Neural cell (in vitro differentiated cells): ENCODE results near the gene DEAF1.

Source experiments
- CTCF ChIP-seq: fragments of 450-650 bp; IDR thresholded peaks from 2 replicates; pipeline ENCODE4 v1.5.1; 2014; ENCODE audit warnings: antibody characterized with exemption, mild to moderate bottlenecking, moderate library complexity; ENCODE audit not compliant: poor library complexity, severe bottlenecking
- MXI1 ChIP-seq: fragments of 450-650 bp; conservative IDR thresholded peaks from 2 replicates; pipeline ENCODE4 v1.6.1; 2014; ENCODE audit warnings: antibody characterized with exemption, mild to moderate bottlenecking; ENCODE audit not compliant: poor library complexity, severe bottlenecking
- RAD21 ChIP-seq: fragments of 450-650 bp; conservative IDR thresholded peaks from 2 replicates; pipeline ENCODE4 v1.6.1; 2014; ENCODE audit warnings: antibody characterized with exemption, mild to moderate bottlenecking, moderate library complexity
- REST ChIP-seq: IDR thresholded peaks from 2 replicates; pipeline ENCODE4 v1.6.1; 2012; ENCODE audit warnings: borderline replicate concordance

DNA sequence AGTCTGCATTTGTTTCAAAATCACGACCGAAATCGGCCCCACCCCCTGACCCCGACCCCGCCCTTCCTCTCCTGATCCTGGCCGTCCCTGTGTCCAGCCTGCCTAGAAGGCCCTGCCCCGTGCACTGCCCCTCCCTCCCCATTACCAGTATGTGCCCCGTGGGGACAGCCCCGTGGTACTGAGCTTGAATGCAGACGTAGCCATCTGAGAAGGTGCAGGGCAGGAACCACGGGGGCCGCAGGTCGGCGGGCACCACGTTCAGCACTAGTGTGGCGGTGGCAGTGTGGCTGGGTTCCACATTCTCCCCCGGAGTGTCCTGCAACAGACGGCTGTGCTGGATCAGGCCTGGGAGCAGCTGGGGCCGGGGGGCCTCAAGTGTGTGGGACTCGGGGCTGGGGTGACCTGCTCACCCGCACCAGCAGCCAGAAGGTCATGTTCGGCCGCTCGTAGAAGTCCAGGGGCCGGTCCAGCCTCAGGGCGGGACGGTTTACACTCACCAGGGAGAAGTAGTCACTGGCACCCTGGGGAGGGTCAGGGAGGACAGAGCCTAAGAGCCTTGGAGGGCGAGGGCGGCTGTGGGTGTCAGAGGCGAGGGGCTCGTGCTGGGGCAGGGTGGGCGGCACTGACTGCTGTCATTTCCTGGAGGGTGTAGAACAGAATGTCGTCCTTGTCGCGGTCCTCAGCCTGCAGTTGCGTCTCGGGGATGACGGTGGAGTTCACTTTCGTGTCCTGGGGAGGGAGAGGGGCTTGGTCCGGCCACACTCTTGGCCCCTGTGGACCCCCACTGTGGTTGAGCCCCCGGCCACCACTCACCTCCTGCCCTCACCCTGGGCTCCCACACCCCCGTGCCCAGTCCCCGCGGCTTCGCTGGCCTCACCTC, 73.8 kb downstream of the DEAF1 start:
- no peak for TF ChIP-seq CTCF
- no peak for TF ChIP-seq MXI1
- no peak for TF ChIP-seq REST
- no peak for TF ChIP-seq RAD21
